Smooth muscle cell (in vitro differentiated cells): ENCODE measurements around the gene RIPK1. TPM values are rescaled to one million over a fixed set of nuclear protein-coding genes. Genes with fewer than 3 reads are reported as not detected.
"Not testable (repeated sequence)": the region's sequence is repeated elsewhere in the genome, so short reads cannot be mapped to it uniquely, and the experiment has no call there.

ENCODE experiments used
- DNase-seq: peaks from one replicate; lab custom pipeline; 2025; ENCODE audit not compliant: unreplicated experiment; lab: John Stamatoyannopoulos, UW
- H2AFZ ChIP-seq: fragments of 200-600 bp; sonication (generic); 2 replicates; pipeline ENCODE4 v1.6.0; 2016; ENCODE audit warnings: antibody characterized with exemption, low read depth, mild to moderate bottlenecking
- H3F3A ChIP-seq: fragments of 200-600 bp; sonication (generic); 2 replicates; pipeline ENCODE4 v1.6.0; 2017; ENCODE audit warnings: antibody characterized with exemption, low read depth
- H3K27ac ChIP-seq: fragments of 200-600 bp; sonication (generic); 2 replicates; pipeline ENCODE4 v1.5.1; 2016; ENCODE audit warnings: low read depth, mild to moderate bottlenecking
- H3K27me3 ChIP-seq: fragments of 200-600 bp; sonication (generic); 2 replicates; pipeline ENCODE4 v1.6.1; 2016; ENCODE audit warnings: low read depth, mild to moderate bottlenecking
- H3K36me3 ChIP-seq: fragments of 200-600 bp; sonication (generic); 2 replicates; pipeline ENCODE4 v1.5.1; 2016; ENCODE audit warnings: low read depth
- H3K4me1 ChIP-seq: fragments of 200-600 bp; sonication (generic); 2 replicates; pipeline ENCODE4 v1.5.1; 2016; ENCODE audit warnings: low read depth
- H3K4me2 ChIP-seq: fragments of 200-600 bp; sonication (generic); 2 replicates; pipeline ENCODE4 v1.6.0; 2016; ENCODE audit warnings: mild to moderate bottlenecking
- H3K4me3 ChIP-seq: fragments of 200-600 bp; sonication (generic); 2 replicates; pipeline ENCODE4 v1.5.1; 2016; ENCODE audit warnings: mild to moderate bottlenecking
- H3K79me2 ChIP-seq: fragments of 200-600 bp; sonication (generic); 2 replicates; pipeline ENCODE4 v1.6.0; 2016; ENCODE audit warnings: low read depth, mild to moderate bottlenecking
- H3K9ac ChIP-seq: fragments of 200-600 bp; sonication (generic); 2 replicates; pipeline ENCODE4 v1.6.0; 2016; ENCODE audit warnings: low read depth
- H3K9me3 ChIP-seq: fragments of 200-600 bp; sonication (generic); replicated peaks from 2 replicates; pipeline ENCODE4 v1.5.1; 2016; ENCODE audit warnings: low read depth
- H4K20me1 ChIP-seq: fragments of 200-600 bp; sonication (generic); 2 replicates; pipeline ENCODE4 v1.6.0; 2016; ENCODE audit warnings: low read depth
- WGBS: methylation state at CpG from one replicate; pipeline ENCODE4 v1.1.7; 2016; ENCODE audit warnings: low lambda C conversion rate; 5-methylcytosine and 5-hydroxymethylcytosine counted together
- polyA plus RNA-seq: library from polyadenylated mRNA; unstranded; fragments of >200 nt; fragmentation: Nextera tagmentation; extraction: Ambion mirVana; gene quantifications from 2 replicates; pipeline ENCODE4 v1.2.1, GENCODE V29; 2016
- total RNA-seq: library from RNA; depleted of rRNA; stranded (reverse); fragments of >200 nt; gene quantifications from 2 replicates; pipeline ENCODE4 v1.2.3, GENCODE V29; 2014
- TF ChIP-seq, protein P1 (sequence below): fragments of 200-600 bp; sonication (generic); IDR thresholded peaks from 2 replicates; pipeline ENCODE4 v1.5.1; 2017; ENCODE audit warnings: borderline replicate concordance, mild to moderate bottlenecking, antibody characterized with exemption; ENCODE audit not compliant: insufficient read depth, poor library complexity, severe bottlenecking

Gene RIPK1
- total and polyA plus RNA-seq, 2 experiments from 2014 or later: 8.7 to 12.2 TPM

DNA sequence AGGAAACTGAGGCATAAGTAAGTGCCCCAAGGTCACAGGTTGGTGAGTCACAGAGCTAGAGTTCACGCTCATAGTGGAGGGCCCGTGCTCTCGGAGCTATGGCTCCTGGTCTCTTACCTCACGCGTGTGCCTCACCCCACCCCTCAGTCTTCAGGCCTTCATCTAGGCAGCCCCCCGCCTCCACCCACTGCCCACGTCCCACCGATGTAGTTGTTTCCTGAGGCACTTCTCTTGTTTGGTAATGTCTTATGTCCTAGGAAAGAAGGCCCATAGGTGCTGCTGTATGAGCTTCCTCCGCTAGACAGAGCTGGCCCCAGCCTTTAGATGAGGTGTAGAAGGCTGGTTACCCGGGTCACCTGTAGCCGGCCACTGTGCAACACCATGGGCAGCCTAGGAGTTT is 5.1 kb downstream of the RIPK1 start:
- Histone ChIP-seq H3K4me2 (no peak overlapping the region), H3K9ac (no peak overlapping the region), H3K27ac (no peak overlapping the region), H3F3A (no peaks in the 10 kb centered on the region), H3K4me3 (no peak overlapping the region), H2AFZ (no peak overlapping the region), H3K27me3 (no peaks in the 10 kb centered on the region), H4K20me1 (peaks cover 58% of the 10 kb centered on the region), H3K36me3 (peaks cover 4% of the 10 kb centered on the region), H3K9me3 (no peaks in the 10 kb centered on the region), H3K79me2 (peaks cover 73% of the 10 kb centered on the region), H3K4me1 (peaks cover 10% of the 10 kb centered on the region)
- TF ChIP-seq, protein P1, sequence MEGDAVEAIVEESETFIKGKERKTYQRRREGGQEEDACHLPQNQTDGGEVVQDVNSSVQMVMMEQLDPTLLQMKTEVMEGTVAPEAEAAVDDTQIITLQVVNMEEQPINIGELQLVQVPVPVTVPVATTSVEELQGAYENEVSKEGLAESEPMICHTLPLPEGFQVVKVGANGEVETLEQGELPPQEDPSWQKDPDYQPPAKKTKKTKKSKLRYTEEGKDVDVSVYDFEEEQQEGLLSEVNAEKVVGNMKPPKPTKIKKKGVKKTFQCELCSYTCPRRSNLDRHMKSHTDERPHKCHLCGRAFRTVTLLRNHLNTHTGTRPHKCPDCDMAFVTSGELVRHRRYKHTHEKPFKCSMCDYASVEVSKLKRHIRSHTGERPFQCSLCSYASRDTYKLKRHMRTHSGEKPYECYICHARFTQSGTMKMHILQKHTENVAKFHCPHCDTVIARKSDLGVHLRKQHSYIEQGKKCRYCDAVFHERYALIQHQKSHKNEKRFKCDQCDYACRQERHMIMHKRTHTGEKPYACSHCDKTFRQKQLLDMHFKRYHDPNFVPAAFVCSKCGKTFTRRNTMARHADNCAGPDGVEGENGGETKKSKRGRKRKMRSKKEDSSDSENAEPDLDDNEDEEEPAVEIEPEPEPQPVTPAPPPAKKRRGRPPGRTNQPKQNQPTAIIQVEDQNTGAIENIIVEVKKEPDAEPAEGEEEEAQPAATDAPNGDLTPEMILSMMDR: no peak
- WGBS: 98% methylated on average over 11 of the region's 11 CpGs
- DNase-seq: no peak

DNA sequence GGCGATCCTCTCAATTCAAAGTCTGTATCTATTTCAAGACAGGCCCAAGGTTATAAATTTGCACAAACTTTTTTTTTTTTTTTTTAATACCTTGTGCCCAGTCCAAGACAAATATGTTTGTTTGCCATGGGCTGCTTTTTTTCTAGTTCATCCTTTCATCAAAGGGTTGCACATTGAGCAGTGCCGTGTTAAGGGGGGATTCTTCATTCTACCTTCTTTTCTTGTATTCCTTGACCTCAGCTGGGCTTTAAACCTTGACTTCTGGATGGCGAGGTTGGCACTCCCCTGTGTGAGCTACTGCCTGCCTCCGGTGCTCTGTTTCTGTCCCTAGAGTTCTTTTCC is 7.4 kb downstream of the RIPK1 start:
- no peak overlapping the region for H2AFZ ChIP-seq
- 81% methylated on average over 4 of the region's 4 CpGs for WGBS
- no peak overlapping the region for H3K4me2 ChIP-seq
- TF ChIP-seq, protein P1: no peak
- peaks cover 54% of the 10 kb centered on the region for H3K79me2 ChIP-seq
- H3K4me3 ChIP-seq: no peak overlapping the region
- H3K27ac ChIP-seq: no peak overlapping the region
- peaks cover 10% of the 10 kb centered on the region for H3K4me1 ChIP-seq
- H3K9me3 ChIP-seq: no peaks in the 10 kb centered on the region
- peaks cover 12% of the 10 kb centered on the region for H3K36me3 ChIP-seq
- H3K27me3 ChIP-seq: no peaks in the 10 kb centered on the region
- H3F3A ChIP-seq: no peaks in the 10 kb centered on the region
- H3K9ac ChIP-seq: no peak overlapping the region
- no peak for DNase-seq
- peaks cover 48% of the 10 kb centered on the region for H4K20me1 ChIP-seq

DNA sequence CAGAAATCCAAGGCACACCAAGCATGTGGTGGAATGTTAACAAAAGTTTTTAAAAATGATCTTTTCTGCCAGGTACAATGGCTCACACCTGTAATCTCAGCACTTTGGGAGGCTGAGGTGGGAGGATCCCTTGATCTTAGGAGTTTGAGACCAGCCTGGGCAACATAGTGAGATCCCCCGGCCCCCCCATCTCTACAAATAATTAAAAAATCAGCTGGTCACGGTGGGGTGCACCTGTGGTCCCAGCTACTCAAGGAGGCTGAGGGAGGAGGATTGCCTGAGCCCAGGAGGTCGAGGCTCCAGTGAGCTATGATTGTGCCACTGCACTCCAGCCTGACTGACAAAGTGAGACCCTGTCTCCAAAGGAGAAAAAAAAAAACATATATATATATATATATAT is 8.0 kb downstream of the RIPK1 start:
- Histone ChIP-seq H3K4me1 (peaks cover 10% of the 10 kb centered on the region), H3K4me3 (no peak overlapping the region), H3K36me3 (peaks cover 18% of the 10 kb centered on the region), H3K27ac (no peak overlapping the region), H4K20me1 (peaks cover 43% of the 10 kb centered on the region), H3K4me2 (no peak overlapping the region), H3K9me3 (no peaks in the 10 kb centered on the region), H3F3A (no peaks in the 10 kb centered on the region), H2AFZ (no peak overlapping the region), H3K79me2 (peaks cover 49% of the 10 kb centered on the region), H3K9ac (no peak overlapping the region), H3K27me3 (no peaks in the 10 kb centered on the region)
- WGBS: 100% methylated on average over 3 of the region's 3 CpGs
- TF ChIP-seq, protein P1: no peak
- DNase-seq: no peak

DNA sequence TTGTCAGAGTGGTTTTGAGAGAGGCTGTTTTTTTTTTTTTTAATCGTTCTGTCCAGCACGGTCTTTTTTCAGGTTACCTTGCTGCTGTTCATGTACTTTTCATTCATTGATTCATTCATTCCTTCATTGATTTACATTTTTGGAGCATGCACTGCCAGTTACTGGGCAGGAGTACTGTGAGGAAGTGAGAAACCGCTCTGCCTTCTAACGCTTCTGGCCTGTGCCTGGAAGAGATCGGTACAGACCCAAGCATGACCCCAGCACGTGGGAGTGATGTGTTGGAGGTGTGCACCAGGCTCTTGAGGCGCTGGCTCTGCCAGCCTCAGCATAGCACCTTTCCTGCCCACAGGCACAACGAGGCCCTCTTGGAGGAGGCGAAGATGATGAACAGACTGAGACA is 9.1 kb downstream of the RIPK1 start:
- no peak overlapping the region for H3K27ac ChIP-seq
- H3K79me2 ChIP-seq: peaks cover 37% of the 10 kb centered on the region
- H4K20me1 ChIP-seq: peaks cover 38% of the 10 kb centered on the region
- no peaks in the 10 kb centered on the region for H3K27me3 ChIP-seq
- H2AFZ ChIP-seq: no peak overlapping the region
- H3K4me3 ChIP-seq: no peak overlapping the region
- peaks cover 10% of the 10 kb centered on the region for H3K4me1 ChIP-seq
- H3K36me3 ChIP-seq: peaks cover 18% of the 10 kb centered on the region
- no peak overlapping the region for H3K4me2 ChIP-seq
- no peak for DNase-seq
- H3K9me3 ChIP-seq: no peaks in the 10 kb centered on the region
- TF ChIP-seq, protein P1: no peak
- WGBS: 93% methylated on average over 9 of the region's 9 CpGs
- no peaks in the 10 kb centered on the region for H3F3A ChIP-seq
- no peak overlapping the region for H3K9ac ChIP-seq

DNA sequence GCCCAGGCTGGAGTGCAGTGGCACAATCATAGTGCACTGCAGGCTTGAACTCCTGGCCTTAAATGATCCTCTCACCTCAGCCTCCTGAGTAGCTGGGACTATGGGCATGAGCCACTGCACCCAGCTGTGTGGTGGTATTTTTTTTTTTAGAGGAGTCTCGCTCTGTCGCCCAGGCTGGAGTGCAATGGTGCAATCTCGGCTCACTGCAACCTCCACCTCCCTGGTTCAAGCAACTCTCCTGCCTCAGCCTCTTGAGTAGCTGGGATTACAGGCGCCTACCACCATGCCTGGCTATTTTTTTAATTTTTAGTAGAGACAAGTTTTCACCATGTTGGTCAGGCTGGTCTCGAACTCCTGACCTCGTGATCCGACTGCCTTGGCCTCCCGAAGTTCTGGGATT is 10.7 kb downstream of the RIPK1 start:
- Histone ChIP-seq H3K79me2 (peaks cover 22% of the 10 kb centered on the region), H4K20me1 (peaks cover 24% of the 10 kb centered on the region), H3K4me1 (peaks cover 10% of the 10 kb centered on the region), H3K36me3 (peaks cover 18% of the 10 kb centered on the region)
- DNase-seq, H3K9me3 ChIP-seq, H3K4me3 ChIP-seq, H3K4me2 ChIP-seq, H2AFZ ChIP-seq, H3K27me3 ChIP-seq, H3F3A ChIP-seq, H3K27ac ChIP-seq, H3K9ac ChIP-seq: not testable (repeated sequence)
- WGBS: 96% methylated on average over 8 of the region's 8 CpGs
